Measurements from ENCODE around the gene ANAPC2. TPM values are rescaled to one million over a fixed set of nuclear protein-coding genes. Genes with fewer than 3 reads are reported as not detected.
A peak's percentile ranks its signal among the peaks of the same experiment; 100 is the strongest.

ANAPC2 gene
- total RNA-seq = 10 to 100 TPM; 43.5 to 52.3 TPM
- polyA plus RNA-seq (ENCODE audit: insufficient read length in 6 of 6) = 10 to 100 TPM; 42.1 to 58.8 (median 44.3) TPM
- long read RNA-seq, donor 1, transcript ANAPC2-208 (2 exons, 1,565 nt) = major isoform, 10 of 225 reads
- long read RNA-seq, donor 1, transcript ANAPC2-201 (13 exons, 2,632 nt) = minor isoform, 6 of 225 reads
- long read RNA-seq, donor 1, partial matches to known transcripts = 195 of 225 reads
- long read RNA-seq, donor 1, other reads (novel, unspliced or antisense) = 14 of 225 reads
- long read RNA-seq, donor 2, transcript ANAPC2-208 (2 exons, 1,565 nt) = major isoform, 8 of 131 reads
- long read RNA-seq, donor 2, partial matches to known transcripts = 117 of 131 reads
- long read RNA-seq, donor 2, other reads (novel, unspliced or antisense) = 5 of 131 reads
- long read RNA-seq, donor 3, transcript ANAPC2-201 (13 exons, 2,632 nt) = major isoform, 5 of 9 reads
- long read RNA-seq, donor 3, partial matches to known transcripts = 0 of 9 reads
- long read RNA-seq, donor 3, other reads (novel, unspliced or antisense) = 0 of 9 reads
- long read RNA-seq, donor 4, partial matches to known transcripts = 0 of 1 reads
- long read RNA-seq, donor 4, other reads (novel, unspliced or antisense) = 0 of 1 reads
- long read RNA-seq, donor 5, partial matches to known transcripts = 0 of 10 reads
- long read RNA-seq, donor 5, other reads (novel, unspliced or antisense) = 0 of 10 reads
- long read RNA-seq, donor 6, transcript ANAPC2-201 (13 exons, 2,632 nt) = major isoform, 6 of 7 reads
- long read RNA-seq, donor 6, partial matches to known transcripts = 0 of 7 reads
- long read RNA-seq, donor 6, other reads (novel, unspliced or antisense) = 0 of 7 reads
- long read RNA-seq, donor 7, transcript ANAPC2-201 (13 exons, 2,632 nt) = major isoform, 5 of 7 reads
- long read RNA-seq, donor 7, partial matches to known transcripts = 0 of 7 reads
- long read RNA-seq, donor 7, other reads (novel, unspliced or antisense) = 0 of 7 reads
- long read RNA-seq, donor 8, transcript ANAPC2-201 (13 exons, 2,632 nt) = major isoform, 5 of 10 reads
- long read RNA-seq, donor 8, partial matches to known transcripts = 0 of 10 reads
- long read RNA-seq, donor 8, other reads (novel, unspliced or antisense) = 0 of 10 reads
- long read RNA-seq, donor 9 = 0 reads
- long read RNA-seq, donor 10 = 0 reads
- long read RNA-seq, donor 11, transcript ANAPC2-201 (13 exons, 2,632 nt) = major isoform, 8 of 10 reads
- long read RNA-seq, donor 11, partial matches to known transcripts = 0 of 10 reads
- long read RNA-seq, donor 11, other reads (novel, unspliced or antisense) = 0 of 10 reads
- long read RNA-seq, donor 12, partial matches to known transcripts = 0 of 9 reads
- long read RNA-seq, donor 12, other reads (novel, unspliced or antisense) = 0 of 9 reads

- peak within 1 kb of the TSS; percentile 85 to 98 for H3K4me3 ChIP-seq
- peaks cover 0 to 55% of the 10 kb centered on the region in 2 donors for H3K36me3 ChIP-seq
- ATAC-seq (peak; percentile 90), DNase-seq (peak; percentile 92 to 97 (median 96))
- peaks cover 26 to 43% of the 10 kb centered on the region in 2 donors for H3K4me1 ChIP-seq
- no peaks in the 10 kb centered on the region for H3K27me3 ChIP-seq
- H3K27ac ChIP-seq = peak within 1 kb of the TSS; percentile 95 to 99
- H3K9me3 ChIP-seq = no peaks in the 10 kb centered on the region
- intact Hi-C loops (cut with DNase I) = no loop called here
- no peak for TF ChIP-seq CTCF (IDR thresholded peaks at IDR 0.05)
These were observed at the start of gene ANAPC2, which contains the start of gene SSNA1 for GRCh38 chr9:137188490-137189296. Gene ANAPC2 (minus strand): TSS chr9:137188560. CDS start chr9:137188532, 28 bp downstream. Gene SSNA1 (plus strand): TSS chr9:137188676. CDS start chr9:137188727, 51 bp downstream.

GRCh38 chr9:137236936-137237421 is 48.6 kb upstream of the ANAPC2 start:
- no peak for TF ChIP-seq CTCF (IDR thresholded peaks at IDR 0.05)

GRCh38 chr9:137236238-137236935 is 48.0 kb upstream of the ANAPC2 start:
- Histone ChIP-seq H3K27ac (peak overlapping the region in 1 of 2 donors; percentile 53), H3K4me1 (peaks cover 7 to 49% of the 10 kb centered on the region in 2 donors), H3K9me3 (no peaks in the 10 kb centered on the region), H3K27me3 (peaks cover 0 to 48% of the 10 kb centered on the region in 2 donors), H3K4me3 (peak overlapping the region in 1 of 2 donors; percentile 16), H3K36me3 (no peaks in the 10 kb centered on the region)
- intact Hi-C loops (cut with DNase I) = no loop called here
- peak; percentile 95 to 100 for TF ChIP-seq CTCF (IDR thresholded peaks at IDR 0.05)
- ATAC-seq = peak; percentile 58
- DNase-seq = peak; percentile 54 to 95 (median 88)

More at GRCh38 chr9:137236936-137237421, 48.6 kb upstream of the ANAPC2 start:
- H3K27me3 ChIP-seq = peaks cover 0 to 42% of the 10 kb centered on the region in 2 donors
- peaks cover 0 to 4% of the 10 kb centered on the region in 2 donors for H3K36me3 ChIP-seq
- H3K9me3 ChIP-seq = no peaks in the 10 kb centered on the region
- H3K27ac ChIP-seq = peak overlapping the region in 1 of 2 donors; percentile 53
- ATAC-seq (no peak), DNase-seq (no peak)
- H3K4me3 ChIP-seq = peak overlapping the region in 1 of 2 donors; percentile 16
- intact Hi-C loops (cut with DNase I) = no loop called here
- peaks cover 8 to 53% of the 10 kb centered on the region in 2 donors for H3K4me1 ChIP-seq

All from left lung (tissue), 14 donors.